HG03280 (cell line): Measurements from ENCODE around the gene PRRG1.
"Not testable (repeated sequence)": the region's sequence is repeated elsewhere in the genome, so short reads cannot be mapped to it uniquely, and the experiment has no call there.

ENCODE experiments used
- ATAC-seq: cut with Tn5 transposase; IDR thresholded peaks from one replicate; pipeline ENCODE4 v1.9.1; 2021; ENCODE audit warnings: mild to moderate bottlenecking, moderate library complexity; ENCODE audit not compliant: unreplicated experiment

PRRG1 gene

DNA sequence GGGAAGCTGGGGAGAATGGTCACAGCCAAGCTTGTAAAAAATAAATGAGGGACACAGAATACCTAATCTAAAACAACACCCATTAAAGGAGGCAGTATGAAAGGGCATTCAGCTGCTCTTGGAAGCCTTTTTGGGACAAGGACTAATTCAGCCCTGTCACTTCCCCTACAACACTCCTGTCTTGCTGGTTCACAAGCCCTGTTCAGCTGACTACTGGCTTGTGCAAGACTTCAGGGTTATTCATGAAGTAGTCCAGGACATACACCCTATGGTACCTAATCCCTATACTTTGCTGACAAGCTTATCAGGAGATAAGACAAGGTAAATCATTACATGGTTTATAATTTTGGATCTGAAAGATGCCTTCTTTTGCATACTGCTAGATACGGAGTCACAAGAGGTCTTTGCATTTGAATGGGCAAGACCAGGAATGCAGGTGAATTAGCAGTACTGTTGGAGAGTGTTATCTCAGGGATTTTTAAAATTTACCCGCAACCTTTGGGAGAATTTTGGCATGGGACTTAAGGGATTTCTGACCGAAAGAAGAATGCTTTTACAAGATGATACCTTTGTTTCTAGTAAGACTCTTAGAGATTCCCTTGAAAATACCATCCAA is 119.1 kb downstream of the PRRG1 start:
- ATAC-seq, result no peak

DNA sequence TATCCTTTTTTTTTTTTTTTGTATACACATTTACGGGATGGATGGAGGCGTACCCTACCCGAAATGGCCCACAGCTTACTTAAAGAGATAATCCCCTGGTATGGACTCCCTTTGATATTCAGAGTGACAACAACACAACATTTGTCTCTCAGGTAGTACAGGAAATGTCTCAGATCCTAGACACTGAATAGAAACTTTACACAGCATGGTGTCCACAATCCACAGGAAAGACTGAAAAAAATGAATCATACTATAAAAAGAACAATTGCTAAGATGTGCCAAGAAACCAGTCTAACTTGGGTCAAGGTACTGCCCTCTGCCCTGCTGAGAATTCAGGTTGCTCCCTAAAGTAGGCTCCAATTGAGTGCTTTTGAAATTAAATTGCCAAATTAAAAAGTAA is 121.5 kb downstream of the PRRG1 start:
- ATAC-seq, result no peak

DNA sequence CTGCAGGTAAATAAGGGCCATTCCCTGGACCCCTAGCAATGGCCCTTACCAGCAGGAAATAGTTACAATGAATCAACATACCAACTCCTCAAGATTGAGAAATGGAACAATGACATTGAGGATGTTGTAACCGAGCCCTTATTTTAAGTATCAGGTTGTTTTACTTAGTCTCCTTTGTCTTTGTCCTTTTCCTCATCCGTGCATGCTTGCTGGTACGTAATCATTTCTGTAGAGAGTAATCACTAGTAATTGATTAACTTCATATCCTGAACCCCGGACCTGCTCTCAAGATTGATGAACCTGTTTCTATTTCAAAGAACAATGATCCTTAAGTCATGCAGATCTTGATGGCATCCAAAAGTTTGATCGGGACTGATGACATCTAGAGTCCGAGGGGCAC is 123.7 kb downstream of the PRRG1 start:
- no peak for ATAC-seq

DNA sequence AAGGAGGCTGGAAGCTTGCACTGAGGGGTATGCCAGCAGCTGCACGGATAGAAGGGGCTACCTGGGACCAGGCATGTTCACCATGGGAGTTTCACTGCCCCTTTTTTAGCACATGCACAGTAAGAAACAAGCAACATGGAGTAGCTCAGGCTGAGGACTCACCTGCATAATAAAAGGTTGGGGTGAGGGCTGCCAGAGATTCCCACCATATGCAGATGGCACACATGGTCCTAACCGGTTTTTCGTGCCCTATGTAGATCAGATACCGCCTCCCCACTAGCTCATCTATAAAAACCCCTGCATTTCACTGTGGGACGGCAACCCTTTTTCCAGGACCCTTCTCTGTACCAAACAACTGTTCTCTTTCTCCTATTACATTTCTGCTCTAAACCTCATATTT is 125.3 kb downstream of the PRRG1 start:
- ATAC-seq, result no peak

DNA sequence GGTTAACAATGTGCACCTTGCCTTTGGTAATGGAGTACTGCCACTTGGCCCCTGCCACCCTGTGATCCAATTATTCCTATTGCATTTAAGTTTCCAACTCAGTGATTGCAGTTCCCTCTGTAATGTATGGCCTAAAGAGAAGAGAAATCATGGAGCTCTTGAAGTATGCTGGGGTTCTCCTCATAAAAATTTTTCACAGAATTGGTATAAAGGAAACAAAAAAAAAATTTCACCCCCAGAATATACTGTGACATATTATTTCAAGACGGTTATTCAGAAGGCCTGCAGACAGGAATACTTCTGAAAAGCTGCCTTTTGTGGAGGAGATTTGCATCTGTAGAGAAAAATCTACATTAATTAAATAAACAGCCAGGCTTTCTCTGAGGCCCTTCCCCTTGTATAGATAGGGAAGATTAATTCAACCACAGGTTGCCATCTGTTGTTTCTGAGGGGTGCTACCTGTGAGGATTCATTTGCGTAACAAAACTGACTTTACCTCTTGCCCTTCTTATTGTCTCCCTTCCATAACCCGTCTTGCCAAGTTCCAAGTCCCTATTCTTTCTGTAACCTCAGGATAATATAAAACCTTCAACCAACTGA is 127.5 kb downstream of the PRRG1 start:
- no peak for ATAC-seq

DNA sequence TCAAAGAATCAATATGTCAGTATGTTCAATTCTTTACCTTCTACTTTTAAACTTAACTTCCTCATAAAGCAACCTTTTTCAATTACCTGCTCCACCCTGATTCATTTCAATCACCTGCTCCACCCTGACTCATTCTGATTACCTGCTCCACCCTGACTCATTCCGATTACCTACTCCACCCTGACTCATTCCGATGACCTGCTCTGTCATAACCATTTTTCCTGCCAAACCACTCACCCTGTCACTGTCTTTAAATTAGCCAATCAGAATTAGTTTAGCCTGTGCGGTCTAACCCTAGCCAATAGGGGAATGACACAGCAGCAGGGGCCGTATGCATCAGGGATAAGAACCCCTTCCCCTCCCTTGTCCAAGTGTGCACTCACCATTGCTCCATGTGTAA is 135.2 kb downstream of the PRRG1 start:
- not testable (repeated sequence) for ATAC-seq

DNA sequence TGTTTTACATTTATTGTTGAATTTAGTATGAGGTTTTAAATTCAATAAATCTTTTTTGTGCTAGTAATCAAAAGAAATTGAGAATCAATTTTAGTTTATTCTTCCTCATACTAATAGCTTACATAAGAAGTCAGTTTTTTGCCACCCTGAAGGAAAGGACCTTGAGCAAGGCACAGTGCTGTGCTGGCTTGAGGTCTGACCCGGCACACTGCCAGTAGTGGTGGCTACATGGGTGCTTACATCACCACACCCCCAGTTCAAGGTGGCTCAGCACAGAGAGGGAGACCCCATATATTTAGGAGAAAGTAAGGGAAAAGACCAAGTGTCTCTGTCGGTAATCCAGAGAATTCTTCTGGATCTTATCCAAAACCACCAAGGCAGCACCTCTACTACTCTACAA is 136.3 kb downstream of the PRRG1 start:
- ATAC-seq, result no peak

DNA sequence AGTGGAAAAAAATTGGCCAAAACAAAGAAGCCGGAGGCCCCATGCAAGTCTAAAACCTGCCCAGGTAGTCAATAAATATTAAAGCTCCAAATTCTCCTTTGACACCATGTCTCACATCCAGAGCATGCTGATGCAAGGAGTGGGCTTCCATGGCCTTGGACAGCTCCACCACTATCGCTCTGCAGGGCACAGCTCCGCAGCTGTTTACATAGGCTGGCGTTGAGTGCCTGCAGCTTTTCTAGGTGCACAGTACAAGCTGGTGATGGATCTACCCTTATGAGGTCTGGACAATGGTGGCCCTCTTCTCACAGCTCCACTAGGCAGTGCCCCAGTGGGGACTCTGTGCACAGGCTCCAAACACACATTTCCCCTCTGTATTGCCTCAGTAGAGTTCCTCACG is 138.1 kb downstream of the PRRG1 start:
- ATAC-seq, result no peak

DNA sequence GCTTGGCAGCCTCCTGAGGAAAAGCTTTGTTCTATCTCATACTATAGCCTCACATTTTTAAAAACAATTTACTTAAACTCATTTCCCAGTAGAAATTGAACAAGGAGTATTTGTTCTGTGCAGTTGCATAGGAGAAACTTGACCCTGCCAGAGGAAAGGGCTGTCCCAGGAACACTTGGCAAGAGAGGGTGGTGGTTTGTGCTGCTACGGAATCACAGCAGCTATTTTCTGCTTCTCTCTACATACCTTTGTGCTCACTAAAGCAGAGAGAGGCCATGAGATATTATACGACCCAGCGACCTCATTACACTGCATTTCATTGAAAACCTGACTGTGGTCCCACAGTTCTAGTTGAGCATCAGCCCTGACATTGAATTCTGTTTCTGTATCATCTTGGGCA is 139.2 kb downstream of the PRRG1 start:
- ATAC-seq, result no peak

DNA sequence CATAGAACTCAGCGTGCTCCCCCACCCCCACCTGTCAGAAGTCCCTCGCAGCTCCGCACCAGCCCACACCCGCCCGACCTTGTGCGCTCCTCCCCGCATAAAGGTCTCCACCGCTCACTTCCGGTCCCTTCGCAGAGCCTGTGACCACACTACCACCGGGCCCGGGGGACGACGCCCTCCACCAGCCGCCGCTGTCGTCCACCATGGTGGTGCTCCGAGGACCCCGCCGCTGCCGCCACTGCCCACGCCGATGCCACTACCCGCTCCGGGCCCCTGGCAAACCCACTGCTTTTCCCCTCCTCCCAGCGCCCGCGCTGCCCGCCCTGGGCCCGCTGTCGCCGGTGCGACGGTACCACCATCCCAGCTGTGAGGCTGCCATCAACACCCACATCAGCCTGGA is 142.5 kb downstream of the PRRG1 start:
- ATAC-seq, result no peak

DNA sequence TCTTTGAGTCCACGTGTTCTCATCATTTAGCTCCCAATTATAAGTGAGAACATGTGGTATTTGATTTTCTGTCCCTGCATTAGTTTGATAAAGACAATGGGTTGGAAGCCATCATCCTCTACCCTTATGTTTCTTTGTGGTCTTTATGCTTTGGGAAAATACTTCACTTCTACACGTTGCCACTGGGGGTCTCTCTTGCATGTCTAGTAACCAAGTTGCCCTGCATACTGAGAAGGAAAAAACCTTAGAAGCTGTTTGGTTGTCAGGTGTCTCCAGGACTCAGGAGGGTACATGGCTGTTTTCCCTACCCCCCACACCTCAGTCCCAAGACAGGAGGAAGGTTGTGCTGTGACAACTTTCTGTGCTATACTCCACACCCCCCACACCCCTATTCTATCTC is 146.6 kb downstream of the PRRG1 start:
- not testable (repeated sequence) for ATAC-seq

DNA sequence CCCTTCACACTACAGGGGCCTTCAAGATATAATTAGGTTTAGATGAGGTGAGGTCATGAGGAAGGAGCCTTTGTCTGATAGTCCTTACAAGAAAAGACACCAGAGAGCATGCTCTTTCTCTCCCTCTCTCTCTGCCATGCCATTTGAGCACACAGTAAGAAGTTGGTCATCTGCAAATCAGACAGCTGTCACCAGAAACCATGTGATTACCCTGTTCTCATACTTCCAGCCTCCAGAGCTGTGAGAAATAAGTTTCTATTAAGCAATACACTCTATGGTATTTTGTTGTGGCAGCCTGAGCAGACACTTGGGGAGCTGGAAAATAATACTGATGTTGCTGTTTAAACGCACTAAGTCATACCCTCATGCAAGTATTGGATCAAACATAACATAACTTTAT is 148.0 kb downstream of the PRRG1 start:
- ATAC-seq, result not testable (repeated sequence)

DNA sequence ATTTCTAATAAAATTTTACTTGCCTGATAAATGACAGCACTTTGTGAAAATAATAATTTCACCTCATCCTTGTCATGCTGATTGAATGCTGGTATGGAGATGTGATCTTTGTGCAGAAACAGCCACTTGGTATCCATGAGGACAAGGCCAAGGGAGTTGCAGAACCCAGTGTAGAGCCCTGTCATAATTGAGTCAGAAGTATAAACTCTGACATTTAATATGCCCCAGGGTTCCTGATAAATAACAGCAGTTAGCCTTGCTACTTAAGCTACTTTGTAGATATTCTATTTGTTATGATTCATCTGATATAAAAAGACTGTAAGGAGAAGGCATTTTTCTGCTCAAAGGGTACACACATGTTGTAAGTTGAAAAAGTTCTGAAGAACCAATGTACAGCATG is 149.2 kb downstream of the PRRG1 start:
- ATAC-seq, result not testable (repeated sequence)

DNA sequence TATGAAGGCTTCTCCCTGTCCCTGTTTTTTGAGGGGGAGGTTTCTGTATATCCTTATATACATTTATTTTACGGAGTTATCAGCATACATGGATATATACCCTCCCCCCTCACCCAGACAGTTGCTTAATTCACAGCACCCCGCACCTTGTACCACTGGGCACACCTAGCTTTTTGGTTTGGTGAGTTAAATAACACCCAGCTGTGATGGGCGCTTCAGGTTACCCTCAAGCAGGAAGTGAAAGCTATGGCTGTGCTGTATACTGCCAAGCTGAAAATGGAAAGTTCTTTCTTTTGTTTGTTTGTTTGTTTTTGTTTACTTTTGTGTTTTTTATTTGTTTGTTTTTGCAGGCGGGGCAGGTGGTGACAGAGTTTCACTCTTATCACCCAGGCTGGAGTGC is 150.5 kb downstream of the PRRG1 start:
- ATAC-seq, result not testable (repeated sequence)

DNA sequence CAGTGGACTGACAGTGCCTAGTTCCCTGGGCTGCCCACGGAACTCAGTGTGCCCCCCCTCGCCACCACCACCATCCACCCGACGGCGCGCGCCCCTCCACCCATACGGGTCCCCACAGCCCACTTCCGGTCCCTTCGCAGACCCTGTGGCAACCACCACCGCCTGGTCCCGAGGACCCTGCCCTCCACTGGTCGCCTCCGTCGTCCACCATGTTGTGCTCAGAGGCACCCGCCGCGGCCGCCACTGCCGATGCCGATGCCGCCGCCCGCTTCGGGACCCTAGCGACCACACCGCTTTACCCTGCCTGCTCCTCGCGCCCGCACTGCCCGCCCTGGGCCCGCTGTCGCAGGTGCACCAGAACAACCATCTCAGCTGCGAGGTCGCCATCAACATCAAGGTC is 155.8 kb downstream of the PRRG1 start:
- no peak for ATAC-seq
